Liver (tissue), 9 donors: Measurements from ENCODE around the gene KANK3. TPM values are rescaled to one million over a fixed set of nuclear protein-coding genes. Genes with fewer than 3 reads are reported as not detected.

Experiments used
- DNase-seq: peaks from one replicate; pipeline ENCODE4 v3.0.0-alpha.2; 2017; ENCODE audit warnings: low spot score
- H3K27ac ChIP-seq, 2 donors: one replicate each; pipeline ENCODE4 v1.7.0; 2013; ENCODE audit warnings: inconsistent platforms in 2 of 2, low read length in 2 of 2, control low read depth in 1 of 2, low read depth in 1 of 2, mild to moderate bottlenecking in 1 of 2
- H3K27me3 ChIP-seq, 4 donors: one replicate each; pipeline versions ENCODE4 v1.6.1 to v1.7.0; 2013; ENCODE audit warnings: low read length in 3 of 4, inconsistent platforms in 1 of 4, mild to moderate bottlenecking in 1 of 4, moderate library complexity in 1 of 4; ENCODE audit not compliant: control insufficient read depth in 4 of 4, insufficient read depth in 4 of 4
- H3K36me3 ChIP-seq, 4 donors: one replicate each; pipeline versions ENCODE4 v1.6.1 to v1.7.0; 2013; ENCODE audit warnings: low read length in 3 of 4, mild to moderate bottlenecking in 3 of 4, low read depth in 1 of 4, moderate library complexity in 1 of 4; ENCODE audit not compliant: control insufficient read depth in 4 of 4, insufficient read depth in 3 of 4
- H3K4me1 ChIP-seq, 4 donors: one replicate each; pipeline versions ENCODE4 v1.6.1 to v1.7.0; 2013; ENCODE audit warnings: low read length in 3 of 4, mild to moderate bottlenecking in 3 of 4, moderate library complexity in 1 of 4; ENCODE audit not compliant: control insufficient read depth in 4 of 4, insufficient read depth in 4 of 4
- H3K4me3 ChIP-seq, 3 donors: one replicate each; pipeline versions ENCODE4 v1.6.1 to v1.7.0; 2013; ENCODE audit warnings: low read length in 3 of 3, control low read depth in 1 of 3, low read depth in 1 of 3, mild to moderate bottlenecking in 1 of 3
- H3K9ac ChIP-seq, 2 donors: one replicate each; pipeline ENCODE4 v1.7.0; 2013; ENCODE audit warnings: low read length in 2 of 2, mild to moderate bottlenecking in 2 of 2, moderate library complexity in 2 of 2, control low read depth in 1 of 2, low read depth in 1 of 2
- H3K9me3 ChIP-seq, 4 donors: one replicate each; pipeline versions ENCODE4 v1.6.1 to v1.7.0; 2013; ENCODE audit warnings: low read length in 3 of 4; ENCODE audit not compliant: control insufficient read depth in 4 of 4
- EGR1 ChIP-seq, 2 donors: IDR thresholded peaks; 2 replicates each; pipeline ENCODE4 v1.6.1; 2016 to 2018; ENCODE audit warnings: antibody characterized with exemption in 2 of 2, low read depth in 2 of 2
- FOXA1 ChIP-seq: IDR thresholded peaks from 2 replicates; pipeline ENCODE4 v1.6.1; 2016; ENCODE audit warnings: antibody characterized with exemption
- FOXA2 ChIP-seq: IDR thresholded peaks from 2 replicates; pipeline ENCODE4 v1.6.1; 2016; ENCODE audit warnings: antibody characterized with exemption
- HNF4A ChIP-seq, 2 donors: conservative IDR thresholded peaks; 2 replicates each; pipeline ENCODE4 v1.6.1; 2016; ENCODE audit warnings: antibody characterized with exemption in 2 of 2, mild to moderate bottlenecking in 2 of 2
- HNF4G ChIP-seq: IDR thresholded peaks from 2 replicates; pipeline ENCODE4 v1.6.1; 2016; ENCODE audit warnings: antibody characterized with exemption
- JUND ChIP-seq, 2 donors: IDR thresholded peaks; 2 replicates each; pipeline ENCODE4 v1.6.1; 2016; ENCODE audit warnings: antibody characterized with exemption in 2 of 2
- NR2F2 ChIP-seq: IDR thresholded peaks from 2 replicates; pipeline ENCODE4 v1.6.1; 2016; ENCODE audit warnings: antibody characterized with exemption
- RAD21 ChIP-seq, 2 donors: IDR thresholded peaks; 2 replicates each; pipeline ENCODE4 v1.6.1; 2016; ENCODE audit warnings: antibody characterized with exemption in 2 of 2, mild to moderate bottlenecking in 2 of 2
- RXRA ChIP-seq, 2 donors: IDR thresholded peaks; 2 replicates each; pipeline ENCODE4 v1.6.1; 2017 to 2018; ENCODE audit warnings: antibody characterized with exemption in 2 of 2, mild to moderate bottlenecking in 1 of 2
- TAF1 ChIP-seq: conservative IDR thresholded peaks from 2 replicates; pipeline ENCODE4 v1.6.1; 2016; ENCODE audit warnings: antibody characterized with exemption, mild to moderate bottlenecking
- YY1 ChIP-seq: IDR thresholded peaks from 2 replicates; pipeline ENCODE4 v1.6.1; 2016; ENCODE audit warnings: antibody characterized with exemption, mild to moderate bottlenecking
- WGBS: extraction: QIAGEN DNeasy Blood & Tissue Kit; methylation state at CpG from one replicate; pipeline ENCODE4 v1.1.7; 2013; 5-methylcytosine and 5-hydroxymethylcytosine counted together
- polyA plus RNA-seq, 2 donors: library from polyadenylated mRNA; stranded (reverse) in 1 of 2; unstranded in 1 of 2; fragments of 200-250 nt in 1 of 2; fragments of >200 nt in 1 of 2; fragmentation: Nextera tagmentation in 1 of 2; extraction: Ambion mirVana in 1 of 2; gene quantifications; one replicate each; pipeline versions ENCODE4 v1.2.1 to v1.2.3, GENCODE V29; 2013 to 2015
- total RNA-seq, 2 donors: library from RNA; depleted of rRNA; stranded (reverse); fragments of >200 nt; gene quantifications; one replicate each; pipeline ENCODE4 v1.2.3, GENCODE V29; 2014
- TF ChIP-seq, protein P1 (sequence below): fragments of 150-350 bp; IDR thresholded peaks from 2 replicates; pipeline ENCODE4 v1.5.1; 2017; ENCODE audit warnings: improper control_type of control experiment, low read depth, low read length; ENCODE audit not compliant: missing input control
- TF ChIP-seq, protein P2 (sequence below): IDR thresholded peaks from 2 replicates; pipeline ENCODE4 v1.6.1; 2016; ENCODE audit warnings: antibody characterized with exemption, mild to moderate bottlenecking
- TF ChIP-seq, protein P3 (sequence below): IDR thresholded peaks from 2 replicates; pipeline ENCODE4 v1.6.1; 2016; ENCODE audit warnings: antibody characterized with exemption
- donor health status: healthy.
- donor health status: healthy.
- donor health status: healthy.
- donor health status: healthy.
- donor health status: healthy.

Gene KANK3
- total and polyA plus RNA-seq, 4 donors: 0.44 to 4.5 (median 3.4) TPM

DNA sequence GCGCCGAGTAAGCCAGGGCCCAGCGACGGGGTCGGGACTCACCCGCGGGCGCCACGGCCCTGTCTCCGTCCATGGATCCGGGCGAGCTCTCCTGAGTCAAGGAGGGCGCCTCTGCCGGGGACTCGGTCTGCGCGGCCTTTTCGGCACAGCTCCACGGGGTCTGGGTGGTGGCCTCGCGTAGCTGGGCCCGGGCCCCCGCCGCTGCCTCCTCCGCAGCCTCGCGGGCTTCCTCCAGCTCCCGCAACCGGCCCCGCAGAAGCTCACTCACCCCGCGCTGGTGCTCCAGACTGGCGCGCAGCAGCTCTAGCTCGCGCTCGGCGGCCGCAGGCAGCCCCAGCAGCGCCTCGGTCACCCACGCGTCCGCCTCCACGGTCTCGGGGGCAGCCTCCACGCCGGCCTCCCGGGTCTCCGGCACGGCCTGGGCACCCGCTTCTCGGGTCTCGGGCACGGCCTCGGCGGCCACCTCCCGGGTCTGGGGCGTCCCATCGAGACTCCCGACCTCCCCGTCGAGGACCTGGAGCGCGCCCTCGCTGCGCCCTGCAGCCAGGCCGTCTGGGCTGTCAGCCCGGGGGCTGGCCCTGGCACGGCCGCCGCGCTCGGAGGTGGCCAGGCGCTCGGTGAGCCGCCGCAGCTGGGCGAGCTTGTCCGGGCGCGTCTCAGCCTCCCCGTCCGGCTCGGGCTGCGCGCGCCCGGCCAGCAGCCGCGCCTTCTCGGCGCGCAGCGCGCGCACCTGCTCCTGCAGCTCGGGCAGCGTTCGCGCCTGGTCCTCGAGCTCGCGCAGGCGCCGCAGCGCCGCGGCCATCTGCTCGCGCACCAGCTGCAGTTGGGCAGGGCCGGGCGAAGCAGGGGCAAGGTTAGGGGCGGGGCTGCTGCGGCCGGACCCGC, 8.4 kb downstream of the KANK3 start:
- Histone ChIP-seq H3K27me3 (peaks cover 0 to 4% (median 1%) of the 10 kb centered on the region in 4 donors), H3K4me1 (peaks cover 3 to 17% (median 9%) of the 10 kb centered on the region in 4 donors), H3K27ac (no peak overlapping the region), H3K9ac (no peak overlapping the region), H3K36me3 (no peaks in the 10 kb centered on the region), H3K4me3 (peak overlapping the region in 1 of 3 donors; percentile 51), H3K9me3 (no peaks in the 10 kb centered on the region)
- 12% methylated on average over 117 of the region's 117 CpGs for WGBS
- TF ChIP-seq FOXA2 (no peak), HNF4G (no peak), RXRA (IDR thresholded peaks at IDR 0.05) (no peak), TAF1 (no peak), JUND (IDR thresholded peaks at IDR 0.05) (no peak), EGR1 (IDR thresholded peaks at IDR 0.05; ENCODE audit: low read depth in 2 of 2) (no peak), FOXA1 (no peak), NR2F2 (no peak), RAD21 (IDR thresholded peaks at IDR 0.05) (no peak), YY1 (no peak), HNF4A (conservative IDR thresholded peaks at IDR 0.05) (no peak)
- TF ChIP-seq, protein P1, sequence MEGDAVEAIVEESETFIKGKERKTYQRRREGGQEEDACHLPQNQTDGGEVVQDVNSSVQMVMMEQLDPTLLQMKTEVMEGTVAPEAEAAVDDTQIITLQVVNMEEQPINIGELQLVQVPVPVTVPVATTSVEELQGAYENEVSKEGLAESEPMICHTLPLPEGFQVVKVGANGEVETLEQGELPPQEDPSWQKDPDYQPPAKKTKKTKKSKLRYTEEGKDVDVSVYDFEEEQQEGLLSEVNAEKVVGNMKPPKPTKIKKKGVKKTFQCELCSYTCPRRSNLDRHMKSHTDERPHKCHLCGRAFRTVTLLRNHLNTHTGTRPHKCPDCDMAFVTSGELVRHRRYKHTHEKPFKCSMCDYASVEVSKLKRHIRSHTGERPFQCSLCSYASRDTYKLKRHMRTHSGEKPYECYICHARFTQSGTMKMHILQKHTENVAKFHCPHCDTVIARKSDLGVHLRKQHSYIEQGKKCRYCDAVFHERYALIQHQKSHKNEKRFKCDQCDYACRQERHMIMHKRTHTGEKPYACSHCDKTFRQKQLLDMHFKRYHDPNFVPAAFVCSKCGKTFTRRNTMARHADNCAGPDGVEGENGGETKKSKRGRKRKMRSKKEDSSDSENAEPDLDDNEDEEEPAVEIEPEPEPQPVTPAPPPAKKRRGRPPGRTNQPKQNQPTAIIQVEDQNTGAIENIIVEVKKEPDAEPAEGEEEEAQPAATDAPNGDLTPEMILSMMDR: no peak
- TF ChIP-seq, protein P2, sequence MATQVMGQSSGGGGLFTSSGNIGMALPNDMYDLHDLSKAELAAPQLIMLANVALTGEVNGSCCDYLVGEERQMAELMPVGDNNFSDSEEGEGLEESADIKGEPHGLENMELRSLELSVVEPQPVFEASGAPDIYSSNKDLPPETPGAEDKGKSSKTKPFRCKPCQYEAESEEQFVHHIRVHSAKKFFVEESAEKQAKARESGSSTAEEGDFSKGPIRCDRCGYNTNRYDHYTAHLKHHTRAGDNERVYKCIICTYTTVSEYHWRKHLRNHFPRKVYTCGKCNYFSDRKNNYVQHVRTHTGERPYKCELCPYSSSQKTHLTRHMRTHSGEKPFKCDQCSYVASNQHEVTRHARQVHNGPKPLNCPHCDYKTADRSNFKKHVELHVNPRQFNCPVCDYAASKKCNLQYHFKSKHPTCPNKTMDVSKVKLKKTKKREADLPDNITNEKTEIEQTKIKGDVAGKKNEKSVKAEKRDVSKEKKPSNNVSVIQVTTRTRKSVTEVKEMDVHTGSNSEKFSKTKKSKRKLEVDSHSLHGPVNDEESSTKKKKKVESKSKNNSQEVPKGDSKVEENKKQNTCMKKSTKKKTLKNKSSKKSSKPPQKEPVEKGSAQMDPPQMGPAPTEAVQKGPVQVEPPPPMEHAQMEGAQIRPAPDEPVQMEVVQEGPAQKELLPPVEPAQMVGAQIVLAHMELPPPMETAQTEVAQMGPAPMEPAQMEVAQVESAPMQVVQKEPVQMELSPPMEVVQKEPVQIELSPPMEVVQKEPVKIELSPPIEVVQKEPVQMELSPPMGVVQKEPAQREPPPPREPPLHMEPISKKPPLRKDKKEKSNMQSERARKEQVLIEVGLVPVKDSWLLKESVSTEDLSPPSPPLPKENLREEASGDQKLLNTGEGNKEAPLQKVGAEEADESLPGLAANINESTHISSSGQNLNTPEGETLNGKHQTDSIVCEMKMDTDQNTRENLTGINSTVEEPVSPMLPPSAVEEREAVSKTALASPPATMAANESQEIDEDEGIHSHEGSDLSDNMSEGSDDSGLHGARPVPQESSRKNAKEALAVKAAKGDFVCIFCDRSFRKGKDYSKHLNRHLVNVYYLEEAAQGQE: no peak
- TF ChIP-seq, protein P3, sequence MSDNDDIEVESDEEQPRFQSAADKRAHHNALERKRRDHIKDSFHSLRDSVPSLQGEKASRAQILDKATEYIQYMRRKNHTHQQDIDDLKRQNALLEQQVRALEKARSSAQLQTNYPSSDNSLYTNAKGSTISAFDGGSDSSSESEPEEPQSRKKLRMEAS: no peak
- DNase-seq: no peak

DNA sequence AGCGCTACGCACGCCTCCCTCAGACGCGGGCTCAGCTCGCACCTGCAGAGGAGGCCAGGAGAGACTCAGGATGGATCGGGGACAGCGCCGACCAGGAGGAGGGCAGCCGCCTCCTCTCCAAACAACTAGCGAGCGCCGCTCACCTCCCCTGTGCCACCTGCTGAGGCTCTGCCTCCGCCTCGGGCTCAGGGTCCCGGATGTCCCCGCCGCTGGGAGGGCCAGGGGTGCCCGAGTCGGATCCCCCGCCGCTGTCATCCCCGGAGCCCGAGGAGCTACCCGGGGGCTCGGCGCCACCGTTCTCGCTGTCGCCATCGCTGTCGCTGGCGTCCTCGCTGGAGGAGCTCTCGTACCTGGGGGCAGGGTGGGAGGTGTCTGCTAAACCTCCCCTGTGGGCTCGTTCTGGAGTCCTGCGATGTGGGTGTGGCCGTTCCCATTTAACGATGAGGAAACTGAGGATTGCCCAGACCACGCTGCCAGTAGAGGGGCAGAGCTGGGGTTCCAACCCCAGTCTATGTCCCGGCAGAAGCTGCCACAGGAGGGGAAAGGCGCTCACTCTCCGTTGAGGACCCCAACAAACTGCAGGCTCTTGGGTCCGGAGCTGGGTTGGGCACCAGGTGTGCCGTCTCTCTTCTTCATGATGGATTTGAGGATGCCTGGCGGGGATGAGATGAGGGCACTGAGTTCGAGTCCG, 9.2 kb downstream of the KANK3 start:
- H3K36me3 ChIP-seq: no peaks in the 10 kb centered on the region
- H3K4me1 ChIP-seq: peaks cover 3 to 17% (median 9%) of the 10 kb centered on the region in 4 donors
- H3K27me3 ChIP-seq: peaks cover 0 to 4% (median 1%) of the 10 kb centered on the region in 4 donors

More for the DNA sequence above, 9.2 kb downstream of the KANK3 start:
- 29% methylated on average over 48 of the region's 48 CpGs for WGBS
- Histone ChIP-seq H3K9ac (no peak overlapping the region), H3K9me3 (no peaks in the 10 kb centered on the region), H3K27ac (no peak overlapping the region), H3K4me3 (no peak overlapping the region)
- no peak for DNase-seq
- TF ChIP-seq NR2F2: no peak
- TF ChIP-seq TAF1: no peak
